GM13976 (cell line): ENCODE results near the gene CAP2.
"Not testable (repeated sequence)": the region's sequence is repeated elsewhere in the genome, so short reads cannot be mapped to it uniquely, and the experiment has no call there.

Experiments
- DNase-seq: peaks from one replicate; pipeline ENCODE4 v3.0.0; 2012; ENCODE audit warnings: low spot score
- CTCF ChIP-seq: IDR thresholded peaks from 2 replicates; pipeline ENCODE4 v1.5.1; 2012; ENCODE audit warnings: borderline replicate concordance, mild to moderate bottlenecking; ENCODE audit not compliant: insufficient read depth; ENCODE audit errors: extremely low read depth, missing control alignments, control extremely low read depth
- in situ Hi-C: fragments of 300-500 bp; cut with MboI; formaldehyde crosslinking; loops from one replicate; pipeline ENCODE4 v1.12.0; 2022; ENCODE audit warnings: low sequenced_read_pairs, mixed read lengths, inconsistent platforms; ENCODE audit not compliant: unreplicated experiment

Gene CAP2

GRCh38 chr6:17584241-17584803 is 190.9 kb downstream of the CAP2 start:
- DNase-seq, result peak; percentile 57
- in situ Hi-C loops, result loop anchor here (5.0 to 10.0 kb wide), 2 partner anchors 223 to 430 kb away; no protein-coding TSS in a partner anchor
- TF ChIP-seq CTCF, result peak; percentile 36

- no peak for DNase-seq
- in situ Hi-C loops, result loop anchor here (10.0 kb wide), 1 partner anchor 431 kb away; no protein-coding TSS in a partner anchor
- TF ChIP-seq CTCF, result no peak
Observed at GRCh38 chr6:17585766-17586490, 192.5 kb downstream of the CAP2 start.

- in situ Hi-C loops, result loop anchor here (10.0 kb wide), 1 partner anchor 432 kb away; no protein-coding TSS in a partner anchor
Observed at GRCh38 chr6:17586623-17587022, 193.2 kb downstream of the CAP2 start.

GRCh38 chr6:17588011-17588410 is 194.6 kb downstream of the CAP2 start:
- in situ Hi-C loops, result loop anchor here (10.0 kb wide), 1 partner anchor 433 kb away; no protein-coding TSS in a partner anchor
- no peak for TF ChIP-seq CTCF
- no peak for DNase-seq

More at GRCh38 chr6:17586623-17587022, 193.2 kb downstream of the CAP2 start:
- DNase-seq, result not testable (repeated sequence)

GRCh38 chr6:17589406-17590096 is 196.2 kb downstream of the CAP2 start:
- no peak for DNase-seq
- TF ChIP-seq CTCF, result no peak
- in situ Hi-C loops, result loop anchor here (10.0 kb wide), 1 partner anchor 435 kb away; no protein-coding TSS in a partner anchor

- no peak for DNase-seq
- no peak for TF ChIP-seq CTCF
- in situ Hi-C loops, result no loop called here
Observed at GRCh38 chr6:17591287-17591686, 197.9 kb downstream of the CAP2 start.
